GM21717 (cell line): ENCODE data around the gene MEFV.
"Not testable (repeated sequence)": the region's sequence is repeated elsewhere in the genome, so short reads cannot be mapped to it uniquely, and the experiment has no call there.

Source experiments
- ATAC-seq: cut with Tn5 transposase; IDR thresholded peaks from one replicate; pipeline ENCODE4 v1.9.1; 2021; ENCODE audit warnings: mild to moderate bottlenecking, moderate library complexity; ENCODE audit not compliant: unreplicated experiment

Gene MEFV, protein sequence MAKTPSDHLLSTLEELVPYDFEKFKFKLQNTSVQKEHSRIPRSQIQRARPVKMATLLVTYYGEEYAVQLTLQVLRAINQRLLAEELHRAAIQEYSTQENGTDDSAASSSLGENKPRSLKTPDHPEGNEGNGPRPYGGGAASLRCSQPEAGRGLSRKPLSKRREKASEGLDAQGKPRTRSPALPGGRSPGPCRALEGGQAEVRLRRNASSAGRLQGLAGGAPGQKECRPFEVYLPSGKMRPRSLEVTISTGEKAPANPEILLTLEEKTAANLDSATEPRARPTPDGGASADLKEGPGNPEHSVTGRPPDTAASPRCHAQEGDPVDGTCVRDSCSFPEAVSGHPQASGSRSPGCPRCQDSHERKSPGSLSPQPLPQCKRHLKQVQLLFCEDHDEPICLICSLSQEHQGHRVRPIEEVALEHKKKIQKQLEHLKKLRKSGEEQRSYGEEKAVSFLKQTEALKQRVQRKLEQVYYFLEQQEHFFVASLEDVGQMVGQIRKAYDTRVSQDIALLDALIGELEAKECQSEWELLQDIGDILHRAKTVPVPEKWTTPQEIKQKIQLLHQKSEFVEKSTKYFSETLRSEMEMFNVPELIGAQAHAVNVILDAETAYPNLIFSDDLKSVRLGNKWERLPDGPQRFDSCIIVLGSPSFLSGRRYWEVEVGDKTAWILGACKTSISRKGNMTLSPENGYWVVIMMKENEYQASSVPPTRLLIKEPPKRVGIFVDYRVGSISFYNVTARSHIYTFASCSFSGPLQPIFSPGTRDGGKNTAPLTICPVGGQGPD

GRCh38 chr16:3256146-3256865 lies at the start of gene MEFV:
Gene MEFV (minus strand): TSS chr16:3256633. CDS start chr16:3256587, 46 bp downstream.
- ATAC-seq, result no peak

DNA sequence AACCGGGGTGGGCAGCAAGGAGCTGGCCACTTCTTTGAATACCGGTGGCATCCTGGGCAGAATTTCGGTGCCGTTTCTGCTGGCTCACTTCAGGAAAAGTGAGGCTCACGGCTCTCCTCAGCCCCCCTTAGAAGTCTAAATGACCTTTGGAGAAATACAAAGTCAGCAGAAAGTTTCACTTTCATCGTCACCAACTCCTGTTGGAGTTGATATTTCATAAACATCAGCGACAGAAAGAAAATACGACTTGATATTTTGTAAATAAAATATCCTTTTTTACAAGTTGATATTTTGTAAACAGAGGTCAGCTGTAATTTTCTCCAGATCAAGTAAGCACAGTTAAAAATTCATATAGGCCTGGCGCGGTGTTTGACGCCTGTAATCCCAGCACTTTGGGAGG lies 49.6 kb upstream of the MEFV start:
- no peak for ATAC-seq

DNA sequence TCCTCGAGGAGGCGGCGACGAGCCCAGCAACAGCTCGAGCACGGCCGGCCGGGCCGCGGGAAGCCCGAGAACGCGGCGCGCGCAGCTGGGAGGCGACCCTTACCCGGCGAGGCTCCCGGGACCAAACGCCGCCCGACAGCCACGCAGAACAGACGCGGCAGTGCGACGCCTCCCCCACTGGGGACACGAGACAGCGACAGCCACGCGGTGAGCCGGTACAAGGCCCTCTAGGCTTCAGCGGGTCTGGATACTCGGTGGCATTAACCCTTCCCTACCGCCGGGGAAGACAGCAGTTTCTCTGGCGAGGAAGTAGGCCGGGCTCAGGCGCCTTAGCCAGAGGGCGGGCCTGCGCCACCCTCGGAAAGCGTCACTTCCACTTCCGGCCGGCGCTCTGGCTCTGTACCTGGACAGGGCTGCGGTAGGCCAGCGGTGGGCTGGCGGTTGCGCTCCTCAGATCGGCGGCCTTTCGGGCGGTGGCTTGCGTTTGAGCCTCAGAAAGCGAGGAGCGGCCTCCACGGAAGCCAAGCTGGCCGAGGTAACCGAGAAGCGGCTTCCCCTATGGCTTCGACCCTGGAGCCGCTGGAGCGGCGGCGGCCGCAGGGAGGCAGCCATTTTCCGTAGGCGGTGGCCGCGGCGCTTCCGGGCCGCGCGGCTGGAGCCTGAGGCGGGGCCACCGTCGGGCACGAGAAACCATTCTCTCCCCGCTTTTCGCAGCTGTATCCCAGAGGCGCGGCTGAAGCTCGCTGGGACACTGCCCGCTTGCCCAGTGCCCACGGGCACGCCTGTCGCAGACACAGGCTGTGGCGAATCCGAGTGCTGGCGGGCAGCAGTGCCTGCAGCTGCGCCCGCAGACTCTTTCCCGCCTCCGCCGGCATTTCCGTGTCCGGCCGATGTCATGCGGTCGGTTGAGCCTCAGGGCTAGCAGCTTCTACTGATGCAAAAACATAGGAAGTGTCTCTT lies 49.0 kb upstream of the MEFV start, which contains the start of the genes TIGD7 and ZNF75A:
Gene TIGD7 (minus strand): TSS at position 322 of the 960 bp plus-strand sequence. CDS start 4,816 bp downstream, outside the sequence.
Gene ZNF75A (plus strand): TSS at position 389 of the 960 bp plus-strand sequence. CDS start 2,932 bp downstream, outside the sequence.
- peak; percentile 90 for ATAC-seq

DNA sequence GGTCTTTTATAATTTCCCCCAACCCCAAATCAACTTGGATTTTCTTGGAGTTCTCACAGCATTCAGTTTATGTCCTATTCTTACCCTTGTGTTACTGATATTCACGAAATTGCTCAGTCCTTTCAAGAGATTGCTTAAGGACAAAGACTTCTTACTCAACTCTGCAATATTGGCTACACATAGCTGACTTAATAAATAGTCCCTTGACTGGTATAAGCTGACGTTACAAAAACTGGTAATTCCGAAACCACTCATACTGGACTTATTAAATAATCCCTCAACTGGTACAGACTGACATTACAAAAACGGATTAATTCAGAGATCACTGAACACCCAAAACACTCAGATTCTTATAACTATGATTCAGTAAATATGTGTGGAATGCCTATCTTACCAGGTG lies 47.9 kb upstream of the MEFV start:
- ATAC-seq, result no peak

- no peak for ATAC-seq
These were observed 39.4 kb upstream of the MEFV start for GRCh38 chr16:3295783-3296182.

DNA sequence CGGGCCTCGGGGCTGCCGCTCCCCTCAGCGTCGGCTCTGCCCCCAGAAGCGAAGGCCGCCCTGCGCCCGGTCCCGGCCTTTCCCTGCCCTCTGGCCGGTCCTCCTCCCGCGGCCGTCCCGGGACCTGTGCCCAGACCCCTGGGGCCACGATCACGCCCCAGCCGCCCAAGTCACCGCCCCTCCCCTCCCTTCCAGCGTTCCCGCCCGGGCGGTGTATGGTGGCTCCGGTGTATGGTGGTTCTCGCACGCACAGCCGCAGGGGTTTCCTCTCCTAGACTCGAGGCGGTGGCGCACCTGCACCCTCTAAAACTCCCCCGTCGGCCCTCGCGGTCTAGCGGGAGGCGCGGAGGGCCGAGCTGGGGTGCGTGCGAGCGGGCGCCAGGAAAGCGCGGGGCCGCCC lies 38.8 kb upstream of the MEFV start:
- no peak for ATAC-seq

DNA sequence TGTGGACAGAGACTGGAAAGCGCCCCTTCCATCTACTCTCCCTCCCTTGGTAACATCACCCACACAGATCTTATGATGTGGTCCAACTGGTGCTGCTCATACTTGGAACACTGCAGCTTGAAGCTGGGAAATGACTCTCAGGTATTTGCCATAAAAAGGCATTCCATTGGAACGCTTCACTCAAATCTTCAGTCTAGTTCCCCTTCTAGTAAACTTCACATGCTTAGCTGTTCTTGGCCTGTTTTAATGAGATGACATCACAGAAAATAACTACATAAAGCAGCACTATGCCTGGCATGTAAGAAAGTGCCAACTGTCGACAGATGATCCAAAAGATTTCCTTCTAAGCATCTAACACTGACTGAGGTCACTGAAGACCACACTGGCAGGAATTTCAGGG lies 36.2 kb upstream of the MEFV start:
- ATAC-seq, result no peak

- no peak for ATAC-seq
These were observed 33.7 kb upstream of the MEFV start for GRCh38 chr16:3289998-3290673.

GRCh38 chr16:3285131-3285530 lies 28.7 kb upstream of the MEFV start:
- ATAC-seq, result no peak

- ATAC-seq, result peak; percentile 2
These were observed 27.4 kb upstream of the MEFV start for GRCh38 chr16:3283543-3284447.

DNA sequence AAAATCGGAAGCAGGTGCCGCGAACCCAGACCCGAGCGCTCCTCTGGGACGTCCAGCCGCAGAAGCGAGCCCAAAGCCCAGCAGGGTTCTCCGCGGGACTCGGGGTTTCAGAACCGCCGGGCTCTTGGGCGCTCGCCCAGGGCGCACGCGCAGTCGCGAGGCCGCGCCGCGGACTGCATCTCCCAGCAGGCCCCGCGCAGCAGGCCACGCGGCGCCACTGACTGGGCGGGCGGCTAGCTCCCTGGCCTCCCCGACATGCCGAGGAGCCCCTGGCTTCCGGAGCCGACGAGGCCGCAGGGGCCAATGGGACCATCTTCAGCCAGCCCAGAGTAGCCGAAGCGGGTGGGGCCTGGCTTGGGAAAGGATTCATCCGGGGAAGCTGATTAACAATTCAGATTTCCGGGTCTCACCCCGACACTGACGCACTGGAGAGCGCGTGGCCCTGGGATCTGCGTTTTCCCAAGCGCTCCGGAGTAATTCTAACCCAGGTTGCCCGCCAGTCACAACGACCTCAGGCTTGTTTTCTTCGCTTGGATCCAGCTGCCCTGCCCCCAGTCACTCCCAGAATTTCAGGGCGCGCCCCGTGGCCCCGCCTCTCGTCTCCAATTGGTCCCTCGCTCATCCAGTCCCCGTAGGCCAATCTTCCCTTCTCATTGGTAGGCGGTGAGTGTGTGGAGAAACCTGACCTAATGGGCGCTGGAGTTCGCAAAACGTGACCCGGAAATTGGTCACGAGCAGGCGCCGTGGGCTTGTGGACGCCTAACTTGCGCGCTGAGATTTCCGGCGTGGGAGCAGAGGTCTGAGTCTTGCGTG lies 26.5 kb upstream of the MEFV start, which contains the start of gene ZNF263:
Gene ZNF263 (plus strand): TSS at position 762 of the 813 bp plus-strand sequence. CDS start 328 bp downstream, outside the sequence.
- peak; percentile 81 for ATAC-seq

GRCh38 chr16:3282103-3282729 lies 25.8 kb upstream of the MEFV start:
- ATAC-seq, result peak; percentile 21

- ATAC-seq, result no peak
These were observed 24.9 kb upstream of the MEFV start for GRCh38 chr16:3281222-3281820.

GRCh38 chr16:3276679-3277078 lies 20.2 kb upstream of the MEFV start:
- ATAC-seq, result no peak

DNA sequence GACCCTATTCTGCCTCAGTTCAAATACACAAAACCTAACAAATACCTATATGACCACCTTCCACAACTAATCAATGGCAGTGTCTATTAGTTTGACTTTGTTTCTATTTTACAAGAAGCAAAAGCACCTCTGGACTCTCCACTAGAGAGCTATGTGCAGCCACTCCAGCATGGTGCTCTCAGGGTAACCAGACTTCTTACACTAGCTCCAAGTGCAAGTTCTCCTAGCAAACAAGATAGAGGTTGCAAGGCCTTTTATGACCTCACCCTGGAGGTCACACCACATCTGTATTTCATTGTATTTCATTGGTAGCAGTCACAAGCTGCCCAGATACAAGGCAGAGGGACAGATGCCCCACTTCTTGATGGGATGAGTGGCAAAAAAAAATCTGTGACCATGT lies 18.5 kb upstream of the MEFV start:
- ATAC-seq, result no peak

DNA sequence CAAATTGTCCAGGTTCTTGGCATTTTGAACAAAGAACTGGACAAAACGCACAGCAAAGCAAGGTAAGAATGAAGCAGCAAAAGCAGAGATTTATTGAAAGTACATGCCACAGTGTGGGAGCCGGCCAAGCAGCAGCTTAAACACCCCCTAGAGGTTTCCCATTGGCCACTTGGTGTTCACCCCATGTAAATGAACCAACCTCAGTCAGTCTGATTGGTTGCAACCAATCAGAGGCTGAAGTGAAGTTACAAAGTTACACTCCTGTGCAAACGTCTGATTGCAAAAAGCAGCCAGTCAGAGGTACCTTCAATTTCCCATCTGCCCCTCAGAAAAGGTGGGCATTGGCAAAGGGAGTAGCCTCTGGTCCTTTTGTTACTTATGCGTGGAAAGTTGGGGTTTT lies 18.1 kb upstream of the MEFV start:
- ATAC-seq, result no peak

GRCh38 chr16:3271281-3271680 lies 14.8 kb upstream of the MEFV start:
- not testable (repeated sequence) for ATAC-seq
